Fibroblast of mammary gland (primary cell): ENCODE measurements around the gene CDHR5.

Experiments used
- DNase-seq: peaks from one replicate; pipeline ENCODE4 v3.0.0-alpha.2; 2010; ENCODE audit warnings: low read depth
- H3K4me3 ChIP-seq: 2 replicates; pipeline ENCODE4 v1.5.1; 2011; ENCODE audit warnings: low read depth, mild to moderate bottlenecking, low read length, moderate library complexity; ENCODE audit not compliant: control insufficient read depth
- TF ChIP-seq, protein P1 (sequence below): conservative IDR thresholded peaks from 2 replicates; pipeline ENCODE4 v1.5.1; 2011; ENCODE audit warnings: low read depth, low read length, inconsistent platforms; ENCODE audit not compliant: control insufficient read depth, insufficient read depth

CDHR5 gene

DNA sequence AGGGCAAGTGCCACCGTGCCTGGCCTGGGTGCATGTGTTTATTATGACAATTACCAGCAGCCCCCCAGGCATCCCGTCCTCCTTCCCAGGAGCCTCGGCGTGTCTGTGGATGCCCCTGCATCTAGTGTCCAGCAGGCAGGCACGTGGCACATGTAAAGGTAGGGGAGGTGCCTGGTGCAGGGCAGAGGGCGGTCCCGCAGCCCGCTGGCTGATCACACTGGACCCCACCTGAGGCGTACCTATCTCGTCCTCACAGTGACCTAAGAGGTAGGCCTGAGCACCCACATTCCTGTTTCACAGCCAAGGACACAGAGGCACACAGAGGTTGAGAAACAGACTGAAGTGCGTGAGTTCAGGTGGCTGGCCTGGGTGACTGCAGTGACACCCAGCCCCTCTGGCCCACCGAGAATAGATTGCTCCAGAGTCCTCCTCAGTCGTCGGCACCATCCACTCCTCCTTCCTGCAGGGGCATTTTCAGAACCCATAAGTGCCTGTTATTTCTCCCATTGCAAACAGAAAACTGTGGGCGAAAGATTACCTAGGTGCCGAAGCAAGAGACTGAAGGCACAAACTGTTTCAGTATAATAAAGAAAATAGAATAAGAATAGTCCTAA, 51.5 kb downstream of the CDHR5 start:
- H3K4me3 ChIP-seq = no peak overlapping the region
- TF ChIP-seq, protein P1, sequence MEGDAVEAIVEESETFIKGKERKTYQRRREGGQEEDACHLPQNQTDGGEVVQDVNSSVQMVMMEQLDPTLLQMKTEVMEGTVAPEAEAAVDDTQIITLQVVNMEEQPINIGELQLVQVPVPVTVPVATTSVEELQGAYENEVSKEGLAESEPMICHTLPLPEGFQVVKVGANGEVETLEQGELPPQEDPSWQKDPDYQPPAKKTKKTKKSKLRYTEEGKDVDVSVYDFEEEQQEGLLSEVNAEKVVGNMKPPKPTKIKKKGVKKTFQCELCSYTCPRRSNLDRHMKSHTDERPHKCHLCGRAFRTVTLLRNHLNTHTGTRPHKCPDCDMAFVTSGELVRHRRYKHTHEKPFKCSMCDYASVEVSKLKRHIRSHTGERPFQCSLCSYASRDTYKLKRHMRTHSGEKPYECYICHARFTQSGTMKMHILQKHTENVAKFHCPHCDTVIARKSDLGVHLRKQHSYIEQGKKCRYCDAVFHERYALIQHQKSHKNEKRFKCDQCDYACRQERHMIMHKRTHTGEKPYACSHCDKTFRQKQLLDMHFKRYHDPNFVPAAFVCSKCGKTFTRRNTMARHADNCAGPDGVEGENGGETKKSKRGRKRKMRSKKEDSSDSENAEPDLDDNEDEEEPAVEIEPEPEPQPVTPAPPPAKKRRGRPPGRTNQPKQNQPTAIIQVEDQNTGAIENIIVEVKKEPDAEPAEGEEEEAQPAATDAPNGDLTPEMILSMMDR = no peak
- DNase-seq = no peak

- DNase-seq = no peak
- TF ChIP-seq, protein P1 = no peak
- H3K4me3 ChIP-seq = no peak overlapping the region
Observed at GRCh38 chr11:571802-572185, 53.0 kb downstream of the CDHR5 start.

GRCh38 chr11:569158-569885, 55.4 kb downstream of the CDHR5 start:
- TF ChIP-seq, protein P1 = no peak
- H3K4me3 ChIP-seq = peak overlapping the region; percentile 40
- DNase-seq = no peak

DNA sequence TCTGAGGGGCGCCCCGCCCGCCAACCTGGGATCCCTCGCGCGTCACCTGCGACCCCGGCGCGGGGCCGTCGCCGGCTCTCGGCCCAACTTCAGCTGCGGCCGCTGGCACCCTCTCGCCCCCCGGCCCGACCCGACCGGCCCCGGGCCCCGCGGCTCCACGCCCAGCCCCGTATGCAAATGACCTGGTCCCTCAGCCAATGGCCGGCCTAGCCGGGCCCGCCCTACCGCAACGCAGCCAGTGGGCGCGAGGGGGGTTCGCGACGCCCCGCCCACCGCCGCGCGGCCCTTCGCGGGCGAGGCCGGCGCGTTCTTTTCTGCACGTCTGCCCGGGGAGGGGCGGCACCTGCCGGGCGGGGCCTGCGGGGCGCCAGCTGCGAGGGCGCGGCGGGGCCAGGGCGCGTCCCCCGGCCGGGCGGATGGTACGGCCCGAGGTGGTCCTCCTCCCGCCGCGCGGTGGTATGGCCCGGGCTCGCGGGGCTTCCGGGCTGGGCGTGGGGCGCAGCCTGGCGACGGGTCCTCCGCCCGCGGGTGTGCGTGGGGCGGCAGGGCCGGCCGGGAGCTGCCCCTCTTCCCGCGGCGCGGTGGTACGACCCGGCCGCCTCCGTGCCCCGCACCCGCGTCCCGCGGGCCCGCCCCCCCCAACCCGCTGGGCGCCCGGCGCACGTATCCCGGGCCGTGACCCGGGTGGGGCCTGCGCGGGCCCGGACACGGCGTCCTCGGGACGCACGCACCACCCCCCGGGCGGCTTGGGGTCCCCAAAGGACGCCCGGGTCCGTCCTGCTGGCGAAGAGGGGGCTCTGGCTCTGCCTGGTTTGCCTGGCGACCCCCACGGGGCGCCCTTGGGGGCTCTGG, 56.2 kb downstream of the CDHR5 start:
- DNase-seq = peak; percentile 78
- peak overlapping the region; percentile 40 for H3K4me3 ChIP-seq
- TF ChIP-seq, protein P1 = no peak

GRCh38 chr11:567629-568292, 57.0 kb downstream of the CDHR5 start:
- H3K4me3 ChIP-seq = peak overlapping the region; percentile 37
- TF ChIP-seq, protein P1 = no peak
- DNase-seq = no peak

DNA sequence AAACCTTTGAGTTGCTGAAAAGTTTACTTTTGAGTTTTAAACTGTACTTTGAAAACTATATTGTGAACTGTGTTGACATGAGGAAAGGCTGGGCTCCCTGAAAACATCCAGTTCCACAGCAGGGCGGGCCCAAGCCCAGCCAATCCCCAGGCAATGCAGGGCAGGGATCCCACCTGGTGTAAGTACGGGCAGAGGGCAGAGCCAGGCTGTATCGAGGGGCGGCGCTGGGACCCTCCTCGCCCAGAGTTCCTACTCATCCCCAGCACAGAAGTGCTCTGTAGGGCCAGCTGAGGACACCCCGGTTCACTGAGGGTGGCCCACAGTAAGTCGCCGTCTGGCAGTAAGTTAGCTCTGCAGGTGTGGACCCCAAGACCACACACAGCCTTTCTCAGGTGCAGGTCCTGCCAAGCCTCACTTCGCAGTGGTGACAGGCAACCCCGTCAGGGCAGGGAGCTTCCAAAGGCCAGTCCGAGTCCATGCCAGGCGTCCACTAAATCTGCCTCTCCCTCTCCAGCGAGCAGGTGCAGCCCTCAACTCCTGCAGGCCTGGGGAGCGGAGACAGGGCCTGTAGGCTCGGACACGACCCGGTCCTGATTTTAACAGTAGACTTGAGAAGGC, 57.6 kb downstream of the CDHR5 start:
- no peak for DNase-seq
- TF ChIP-seq, protein P1 = no peak
- no peak overlapping the region for H3K4me3 ChIP-seq
